Measurements from ENCODE around the gene NPY4R2.
"Not testable (repeated sequence)": the region's sequence is repeated elsewhere in the genome, so short reads cannot be mapped to it uniquely, and the experiment has no call there.

DNA sequence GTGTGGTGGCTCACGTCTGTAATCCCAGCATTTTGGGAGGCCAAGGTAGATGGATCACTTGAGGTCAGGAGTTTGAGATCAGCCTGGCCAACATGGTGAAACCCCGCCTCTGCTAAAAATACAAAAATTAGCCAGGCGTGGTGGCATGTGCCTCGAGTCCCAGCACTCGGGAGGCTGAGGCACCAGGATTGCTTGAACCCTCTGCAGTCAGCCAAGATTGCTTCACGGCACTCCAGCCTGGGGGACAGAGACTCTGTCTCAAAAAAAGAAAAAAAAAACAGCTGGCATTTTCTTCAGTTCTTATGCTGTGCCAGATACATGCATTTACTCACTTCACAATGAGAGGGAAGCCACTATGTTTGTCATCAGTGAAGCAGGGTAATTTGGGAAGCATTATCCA is 22.9 kb downstream of the NPY4R2 start:
- TF ChIP-seq POLR2AphosphoS5 (IDR thresholded peaks at IDR 0.05): not testable (repeated sequence)
- TF ChIP-seq, protein P1, sequence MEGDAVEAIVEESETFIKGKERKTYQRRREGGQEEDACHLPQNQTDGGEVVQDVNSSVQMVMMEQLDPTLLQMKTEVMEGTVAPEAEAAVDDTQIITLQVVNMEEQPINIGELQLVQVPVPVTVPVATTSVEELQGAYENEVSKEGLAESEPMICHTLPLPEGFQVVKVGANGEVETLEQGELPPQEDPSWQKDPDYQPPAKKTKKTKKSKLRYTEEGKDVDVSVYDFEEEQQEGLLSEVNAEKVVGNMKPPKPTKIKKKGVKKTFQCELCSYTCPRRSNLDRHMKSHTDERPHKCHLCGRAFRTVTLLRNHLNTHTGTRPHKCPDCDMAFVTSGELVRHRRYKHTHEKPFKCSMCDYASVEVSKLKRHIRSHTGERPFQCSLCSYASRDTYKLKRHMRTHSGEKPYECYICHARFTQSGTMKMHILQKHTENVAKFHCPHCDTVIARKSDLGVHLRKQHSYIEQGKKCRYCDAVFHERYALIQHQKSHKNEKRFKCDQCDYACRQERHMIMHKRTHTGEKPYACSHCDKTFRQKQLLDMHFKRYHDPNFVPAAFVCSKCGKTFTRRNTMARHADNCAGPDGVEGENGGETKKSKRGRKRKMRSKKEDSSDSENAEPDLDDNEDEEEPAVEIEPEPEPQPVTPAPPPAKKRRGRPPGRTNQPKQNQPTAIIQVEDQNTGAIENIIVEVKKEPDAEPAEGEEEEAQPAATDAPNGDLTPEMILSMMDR (IDR thresholded peaks at IDR 0.05): not testable (repeated sequence)

All from prostate gland (tissue), 2 donors.